Measurements from ENCODE around the gene KRT3.

The KRT3 gene

DNA sequence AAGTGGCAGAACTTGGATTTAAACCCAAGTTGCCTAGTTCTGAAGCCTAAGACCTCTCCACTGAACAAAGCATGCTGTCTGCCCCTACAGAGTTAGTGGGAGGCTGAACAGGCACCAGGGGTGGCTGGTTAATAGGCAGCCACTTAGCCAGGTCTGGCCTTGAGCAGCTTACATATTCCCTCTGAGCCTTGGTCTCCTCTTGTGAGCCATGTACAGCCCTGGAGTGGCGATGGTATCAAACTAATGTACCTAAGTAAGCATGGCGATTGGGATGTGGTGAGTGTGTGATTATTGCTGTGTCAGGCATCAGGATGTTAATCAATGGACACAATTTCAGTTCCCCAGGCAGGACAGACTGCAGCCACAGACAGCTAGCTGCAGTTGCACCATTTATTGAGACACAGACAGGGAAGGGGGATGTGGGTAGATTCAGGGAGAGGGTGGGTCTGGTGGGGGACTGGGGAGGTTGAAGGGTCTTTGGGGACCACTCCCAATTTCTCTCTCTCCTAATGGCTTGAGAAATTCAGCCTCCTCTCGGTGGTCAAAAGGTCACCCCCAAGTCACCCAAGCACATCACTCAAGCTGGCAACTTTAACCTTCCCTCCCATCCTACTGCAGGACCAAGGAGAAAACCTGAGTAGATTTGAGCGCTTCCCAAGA is 25.3 kb upstream of the KRT3 start:
- TF ChIP-seq, protein P1, sequence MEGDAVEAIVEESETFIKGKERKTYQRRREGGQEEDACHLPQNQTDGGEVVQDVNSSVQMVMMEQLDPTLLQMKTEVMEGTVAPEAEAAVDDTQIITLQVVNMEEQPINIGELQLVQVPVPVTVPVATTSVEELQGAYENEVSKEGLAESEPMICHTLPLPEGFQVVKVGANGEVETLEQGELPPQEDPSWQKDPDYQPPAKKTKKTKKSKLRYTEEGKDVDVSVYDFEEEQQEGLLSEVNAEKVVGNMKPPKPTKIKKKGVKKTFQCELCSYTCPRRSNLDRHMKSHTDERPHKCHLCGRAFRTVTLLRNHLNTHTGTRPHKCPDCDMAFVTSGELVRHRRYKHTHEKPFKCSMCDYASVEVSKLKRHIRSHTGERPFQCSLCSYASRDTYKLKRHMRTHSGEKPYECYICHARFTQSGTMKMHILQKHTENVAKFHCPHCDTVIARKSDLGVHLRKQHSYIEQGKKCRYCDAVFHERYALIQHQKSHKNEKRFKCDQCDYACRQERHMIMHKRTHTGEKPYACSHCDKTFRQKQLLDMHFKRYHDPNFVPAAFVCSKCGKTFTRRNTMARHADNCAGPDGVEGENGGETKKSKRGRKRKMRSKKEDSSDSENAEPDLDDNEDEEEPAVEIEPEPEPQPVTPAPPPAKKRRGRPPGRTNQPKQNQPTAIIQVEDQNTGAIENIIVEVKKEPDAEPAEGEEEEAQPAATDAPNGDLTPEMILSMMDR (IDR thresholded peaks at IDR 0.05; ENCODE audit: borderline replicate concordance, extremely low read depth, low read length, poor library complexity, severe bottlenecking), result no peak
- no peak for TF ChIP-seq EZH2 (IDR thresholded peaks at IDR 0.05; ENCODE audit: borderline replicate concordance, low read depth, low read length, severe bottlenecking)
- no peaks in the 10 kb centered on the region for H3K9me3 ChIP-seq (ENCODE audit: insufficient read depth, low read length, severe bottlenecking)
- H3K36me3 ChIP-seq (ENCODE audit: insufficient read depth, low read length), result no peaks in the 10 kb centered on the region
- no peak overlapping the region for H3K4me2 ChIP-seq (ENCODE audit: insufficient read depth, low read length)
- peaks cover 6% of the 10 kb centered on the region; the same call in 1 of the 2 replicates for H4K20me1 ChIP-seq (ENCODE audit: insufficient read depth, low read length)
- H3K79me2 ChIP-seq (ENCODE audit: insufficient read depth, low read length), result no peaks in the 10 kb centered on the region
- H3K4me3 ChIP-seq (ENCODE audit: low read depth in 1 of 2, low read length in 2 of 2), result no peak overlapping the region
- no peak for DNase-seq
- H2AFZ ChIP-seq (ENCODE audit: low read depth, low read length), result no peak overlapping the region
- H3K27ac ChIP-seq (ENCODE audit: low read length), result no peak overlapping the region
- no peaks in the 10 kb centered on the region for H3K4me1 ChIP-seq (ENCODE audit: insufficient read depth, low read length)
- no peak for ATAC-seq (ENCODE audit: insufficient read depth, low read depth)
- peaks cover 35% of the 10 kb centered on the region for H3K27me3 ChIP-seq (ENCODE audit: insufficient read depth, low read length, poor library complexity)
- H3K9ac ChIP-seq (ENCODE audit: low read depth, low read length), result no peak overlapping the region

DNA sequence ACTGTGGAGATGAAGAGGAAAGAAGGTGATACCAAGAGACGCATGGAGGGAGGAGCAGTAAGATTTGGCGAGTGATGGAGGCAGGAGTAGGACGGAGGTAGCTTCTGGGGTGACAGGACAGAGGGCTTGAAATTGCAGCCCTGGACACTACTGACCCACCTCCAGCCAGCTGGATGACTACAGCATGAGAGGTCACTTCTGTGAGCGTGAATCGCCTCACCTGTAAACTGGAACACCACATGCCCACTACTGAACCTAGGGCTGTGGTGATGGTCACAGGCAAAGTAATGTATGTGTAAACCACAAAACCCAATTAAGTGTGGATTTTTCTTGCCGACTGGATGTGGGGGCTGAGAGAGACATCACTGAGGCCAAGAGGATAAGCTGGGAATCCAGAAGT is 24.6 kb upstream of the KRT3 start:
- ATAC-seq (ENCODE audit: insufficient read depth, low read depth) (no peak), DNase-seq (no peak)
- no peaks in the 10 kb centered on the region for H3K9me3 ChIP-seq (ENCODE audit: insufficient read depth, low read length, severe bottlenecking)
- H3K9ac ChIP-seq (ENCODE audit: low read depth, low read length), result no peak overlapping the region
- no peak overlapping the region for H3K4me2 ChIP-seq (ENCODE audit: insufficient read depth, low read length)
- no peaks in the 10 kb centered on the region for H3K79me2 ChIP-seq (ENCODE audit: insufficient read depth, low read length)
- H4K20me1 ChIP-seq (ENCODE audit: insufficient read depth, low read length), result 0 out of 2 replicates have a peak, but pooled peaks cover 6% of the 10 kb centered on the region
- H2AFZ ChIP-seq (ENCODE audit: low read depth, low read length), result no peak overlapping the region
- TF ChIP-seq, protein P1 (IDR thresholded peaks at IDR 0.05; ENCODE audit: borderline replicate concordance, extremely low read depth, low read length, poor library complexity, severe bottlenecking), result no peak
- H3K4me3 ChIP-seq (ENCODE audit: low read depth in 1 of 2, low read length in 2 of 2), result no peak overlapping the region
- peaks cover 29% of the 10 kb centered on the region for H3K27me3 ChIP-seq (ENCODE audit: insufficient read depth, low read length, poor library complexity)
- no peaks in the 10 kb centered on the region for H3K36me3 ChIP-seq (ENCODE audit: insufficient read depth, low read length)
- no peaks in the 10 kb centered on the region for H3K4me1 ChIP-seq (ENCODE audit: insufficient read depth, low read length)
- H3K27ac ChIP-seq (ENCODE audit: low read length), result no peak overlapping the region

DNA sequence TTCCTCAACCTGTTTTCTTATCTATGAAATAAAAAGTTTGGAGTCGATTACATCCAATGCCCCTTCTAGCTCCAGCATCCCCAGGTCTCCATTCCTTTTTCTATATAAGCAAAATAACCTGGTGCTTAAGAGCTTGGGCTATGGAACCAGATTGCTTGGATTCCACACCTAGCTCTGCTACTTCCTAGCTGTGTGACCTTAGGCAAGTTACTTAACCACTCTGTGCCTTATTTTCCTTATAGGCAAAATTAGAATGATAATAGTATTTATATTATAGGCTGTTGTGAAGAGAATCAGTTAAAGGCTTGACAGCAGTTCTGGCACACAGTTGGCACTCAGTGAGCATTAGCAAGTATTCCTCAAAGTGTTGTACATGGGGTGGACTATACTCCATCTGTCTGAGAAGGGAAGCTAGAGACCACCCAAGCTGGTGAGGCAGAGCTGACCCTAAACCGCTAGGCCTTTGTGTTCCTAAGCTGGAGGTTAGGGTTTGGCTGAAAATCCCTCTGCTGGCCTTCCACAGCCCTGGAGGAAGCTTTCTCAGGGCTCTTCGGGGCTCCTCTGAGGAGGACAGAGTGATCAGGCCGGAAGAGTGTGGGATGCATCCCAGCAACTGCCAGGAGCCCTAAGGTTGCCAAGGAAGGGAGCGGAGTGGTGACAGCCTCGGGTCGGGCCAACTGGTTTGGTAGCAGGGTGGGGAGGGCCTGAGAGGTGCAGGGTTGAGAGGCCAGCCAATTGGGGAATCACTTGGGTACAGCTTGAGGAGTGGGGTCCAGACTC is 24.0 kb upstream of the KRT3 start:
- H3K27me3 ChIP-seq (ENCODE audit: insufficient read depth, low read length, poor library complexity), result peaks cover 27% of the 10 kb centered on the region
- ATAC-seq (ENCODE audit: insufficient read depth, low read depth), result no peak

More for the DNA sequence above, 24.0 kb upstream of the KRT3 start:
- Histone ChIP-seq H3K9ac (ENCODE audit: low read depth, low read length) (no peak overlapping the region), H3K27ac (ENCODE audit: low read length) (no peak overlapping the region), H2AFZ (ENCODE audit: low read depth, low read length) (no peak overlapping the region), H3K9me3 (ENCODE audit: insufficient read depth, low read length, severe bottlenecking) (no peaks in the 10 kb centered on the region), H3K4me3 (ENCODE audit: low read depth in 1 of 2, low read length in 2 of 2) (no peak overlapping the region), H3K4me1 (ENCODE audit: insufficient read depth, low read length) (no peaks in the 10 kb centered on the region), H3K36me3 (ENCODE audit: insufficient read depth, low read length) (no peaks in the 10 kb centered on the region), H3K79me2 (ENCODE audit: insufficient read depth, low read length) (no peaks in the 10 kb centered on the region), H4K20me1 (ENCODE audit: insufficient read depth, low read length) (0 out of 2 replicates have a peak, but pooled peaks cover 6% of the 10 kb centered on the region), H3K4me2 (ENCODE audit: insufficient read depth, low read length) (no peak overlapping the region)
- no peak for DNase-seq
- TF ChIP-seq, protein P1 (IDR thresholded peaks at IDR 0.05; ENCODE audit: borderline replicate concordance, extremely low read depth, low read length, poor library complexity, severe bottlenecking), result no peak
- TF ChIP-seq EZH2 (IDR thresholded peaks at IDR 0.05; ENCODE audit: borderline replicate concordance, low read depth, low read length, severe bottlenecking), result no peak
